H9 (cell line): ENCODE data around the gene RAF1. TPM values are rescaled to one million over a fixed set of nuclear protein-coding genes. Genes with fewer than 3 reads are reported as not detected.

Source experiments
- DNase-seq: peaks from one replicate; pipeline ENCODE4 v3.0.0-alpha.2; 2017
- H2AFZ ChIP-seq: one replicate; pipeline ENCODE4 v1.6.1; 2013; ENCODE audit warnings: mild to moderate bottlenecking, low read length, control low read depth, moderate library complexity
- H2AK5ac ChIP-seq: 2 replicates; pipeline ENCODE4 v1.6.1; 2013; ENCODE audit warnings: low read length, control low read depth, mixed read lengths; ENCODE audit not compliant: insufficient read length
- H2BK120ac ChIP-seq: one replicate; pipeline ENCODE4 v1.6.1; 2013; ENCODE audit warnings: low read depth, mild to moderate bottlenecking, low read length, control low read depth, inconsistent platforms; ENCODE audit not compliant: poor library complexity, severe bottlenecking
- H2BK12ac ChIP-seq: 2 replicates; pipeline ENCODE4 v1.6.1; 2013; ENCODE audit warnings: low read length, control low read depth, mixed read lengths, low read depth; ENCODE audit not compliant: insufficient read length
- H2BK15ac ChIP-seq: 2 replicates; pipeline ENCODE4 v1.6.1; 2013; ENCODE audit warnings: low read depth, low read length, control low read depth
- H2BK20ac ChIP-seq: one replicate; pipeline ENCODE4 v1.6.1; 2013; ENCODE audit warnings: low read depth, mild to moderate bottlenecking, low read length, control low read depth, inconsistent platforms; ENCODE audit not compliant: poor library complexity, severe bottlenecking
- H2BK5ac ChIP-seq: 2 replicates; pipeline ENCODE4 v1.6.1; 2013; ENCODE audit warnings: low read length, control low read depth, mixed read lengths; ENCODE audit not compliant: insufficient read length
- H3K14ac ChIP-seq: 2 replicates; pipeline ENCODE4 v1.6.1; 2013; ENCODE audit warnings: low read length, control low read depth; ENCODE audit not compliant: insufficient read depth
- H3K18ac ChIP-seq: 2 replicates; pipeline ENCODE4 v1.6.1; 2013; ENCODE audit warnings: low read depth, mild to moderate bottlenecking, mixed read lengths, low read length, control low read depth; ENCODE audit not compliant: insufficient read length
- H3K23ac ChIP-seq: 2 replicates; pipeline ENCODE4 v1.6.1; 2013; ENCODE audit warnings: low read length, control low read depth, mixed read lengths, low read depth; ENCODE audit not compliant: insufficient read length
- H3K23me2 ChIP-seq: 2 replicates; pipeline ENCODE4 v1.6.1; 2013; ENCODE audit warnings: low read depth, mild to moderate bottlenecking, mixed read lengths, low read length, control low read depth; ENCODE audit not compliant: insufficient read length, poor library complexity, severe bottlenecking
- H3K27ac ChIP-seq: 2 replicates; pipeline ENCODE4 v1.5.1; 2013; ENCODE audit warnings: low read length, control low read depth, mixed read lengths, low read depth; ENCODE audit not compliant: insufficient read length
- H3K27me3 ChIP-seq: 2 replicates; pipeline ENCODE4 v1.6.1; 2013; ENCODE audit warnings: low read length, control low read depth, inconsistent platforms; ENCODE audit not compliant: insufficient read depth
- H3K4ac ChIP-seq: 2 replicates; pipeline ENCODE4 v1.6.1; 2013; ENCODE audit warnings: low read depth, mild to moderate bottlenecking, control low read depth, inconsistent platforms, low read length, moderate library complexity
- H3K4me1 ChIP-seq: 2 replicates; pipeline ENCODE4 v1.6.1; 2013; ENCODE audit warnings: low read length, control low read depth, inconsistent platforms; ENCODE audit not compliant: insufficient read depth
- H3K4me2 ChIP-seq: 2 replicates; pipeline ENCODE4 v1.6.1; 2013; ENCODE audit warnings: low read length, control low read depth, mixed read lengths; ENCODE audit not compliant: insufficient read length, insufficient read depth
- H3K56ac ChIP-seq: 2 replicates; pipeline ENCODE4 v1.6.1; 2013; ENCODE audit warnings: low read depth, mild to moderate bottlenecking, mixed read lengths, low read length, control low read depth; ENCODE audit not compliant: insufficient read length
- H3K79me1 ChIP-seq: 2 replicates; pipeline ENCODE4 v1.6.1; 2013; ENCODE audit warnings: low read depth, mild to moderate bottlenecking, moderate library complexity, low read length, control low read depth, inconsistent platforms; ENCODE audit not compliant: insufficient read depth, poor library complexity, severe bottlenecking
- H3K79me2 ChIP-seq: 2 replicates; pipeline ENCODE4 v1.6.1; 2013; ENCODE audit warnings: low read length, control low read depth, inconsistent platforms; ENCODE audit not compliant: insufficient read depth
- H3K9ac ChIP-seq: 2 replicates; pipeline ENCODE4 v1.6.1; 2013; ENCODE audit warnings: low read length, control low read depth, mixed read lengths; ENCODE audit not compliant: insufficient read length; ENCODE audit errors: extremely low read depth
- H3K9me3 ChIP-seq: one replicate; pipeline ENCODE4 v1.6.1; 2013; ENCODE audit warnings: low read depth, low read length, inconsistent platforms; ENCODE audit not compliant: control insufficient read depth
- H3T11ph ChIP-seq: one replicate; pipeline ENCODE4 v1.6.1; 2013; ENCODE audit warnings: mild to moderate bottlenecking, low read length, control low read depth, inconsistent platforms
- H4K20me1 ChIP-seq: one replicate; pipeline ENCODE4 v1.6.1; 2013; ENCODE audit not compliant: control insufficient read depth, insufficient read length, insufficient read depth
- H4K5ac ChIP-seq: 2 replicates; pipeline ENCODE4 v1.6.1; 2013; ENCODE audit warnings: low read depth, mild to moderate bottlenecking, mixed read lengths, low read length, control low read depth; ENCODE audit not compliant: insufficient read length
- H4K8ac ChIP-seq: replicated peaks from 2 replicates; pipeline ENCODE4 v1.6.1; 2013; ENCODE audit warnings: low read length, control low read depth, mixed read lengths, low read depth; ENCODE audit not compliant: insufficient read length
- H4K91ac ChIP-seq: 2 replicates; pipeline ENCODE4 v1.6.1; 2013; ENCODE audit warnings: low read depth, mild to moderate bottlenecking, moderate library complexity, mixed read lengths, low read length, control low read depth; ENCODE audit not compliant: insufficient read length
- H3K27ac Mint-ChIP-seq, 3 experiments: 2 replicates in 2 of 3; 3 replicates in 1 of 3; pipeline ENCODE4 v1.8.0; 2020 to 2021; ENCODE audit warnings: mixed read lengths in 3 of 3, mild to moderate bottlenecking in 1 of 3, moderate library complexity in 1 of 3
- H3K27me3 Mint-ChIP-seq: 2 replicates; pipeline ENCODE4 v1.8.0; 2021; ENCODE audit warnings: low read depth, mild to moderate bottlenecking, moderate library complexity, mixed read lengths
- H3K36me3 Mint-ChIP-seq, 3 experiments: 2 replicates in 2 of 3; 3 replicates in 1 of 3; pipeline ENCODE4 v1.8.0; 2020 to 2021; ENCODE audit warnings: low read depth in 3 of 3, mixed read lengths in 3 of 3; ENCODE audit not compliant: insufficient read depth in 1 of 3
- H3K4me1 Mint-ChIP-seq, 2 experiments: 2 replicates each; pipeline ENCODE4 v1.8.0; 2020; ENCODE audit warnings: mixed read lengths in 2 of 2
- H3K4me3 Mint-ChIP-seq, 2 experiments: 2 replicates in 1 of 2; 3 replicates in 1 of 2; pipeline ENCODE4 v1.8.0; 2020 to 2021; ENCODE audit warnings: mild to moderate bottlenecking in 2 of 2, mixed read lengths in 2 of 2, moderate library complexity in 1 of 2
- H3K9me3 Mint-ChIP-seq, 2 experiments: 2 replicates in 1 of 2; 3 replicates in 1 of 2; pipeline ENCODE4 v1.8.0; 2020; ENCODE audit warnings: mild to moderate bottlenecking in 2 of 2, mixed read lengths in 2 of 2, moderate library complexity in 1 of 2
- CTCF ChIP-seq: fragments of 200-600 bp; sonication (generic); conservative IDR thresholded peaks from 3 replicates; pipeline ENCODE4 v1.8.0; 2021; ENCODE audit warnings: antibody characterized with exemption, mild to moderate bottlenecking
- WGBS: extraction: QIAGEN DNeasy Blood & Tissue Kit; methylation state at CpG from one replicate; pipeline ENCODE4 v1.1.7; 2013; ENCODE audit warnings: missing lambda C conversion rate, low lambda C conversion rate, mixed read lengths; ENCODE audit not compliant: insufficient read length; ENCODE audit errors: extremely low coverage; 5-methylcytosine and 5-hydroxymethylcytosine counted together
- total RNA-seq: library from RNA; stranded (reverse); gene quantifications from 2 replicates; pipeline ENCODE4 v1.2.1, GENCODE V29; 2021

RAF1 gene
- total RNA-seq, 1 experiment from 2014 or later: 112 TPM

- H3K9me3 Mint-ChIP-seq: no peaks in the 10 kb centered on the region
- H3K4me1 Mint-ChIP-seq: no peaks in the 10 kb centered on the region
- peaks cover 37 to 87% (median 78%) of the 10 kb centered on the region in 3 experiments for H3K36me3 Mint-ChIP-seq
- no peak overlapping the region for H3K14ac ChIP-seq
- H2BK12ac ChIP-seq: no peak overlapping the region
- H4K91ac ChIP-seq: no peak overlapping the region
- H3K79me2 ChIP-seq: no peaks in the 10 kb centered on the region
- H2AFZ ChIP-seq: no peak overlapping the region
- WGBS: no CpG with 5 or more reads among the region's 2 CpGs
- no peak overlapping the region for H3K18ac ChIP-seq
- no peak overlapping the region for H3K23ac ChIP-seq
- no peaks in the 10 kb centered on the region for H3K79me1 ChIP-seq
- no peaks in the 10 kb centered on the region for H3K27me3 ChIP-seq
- H3K4me3 Mint-ChIP-seq: no peak overlapping the region
- no peaks in the 10 kb centered on the region for H3K27me3 Mint-ChIP-seq
- no peak overlapping the region for H3K27ac ChIP-seq
- H3K27ac Mint-ChIP-seq: no peak overlapping the region
- H3K56ac ChIP-seq: no peak overlapping the region
- peak; percentile 42; the same call in 2 of the 3 replicates for TF ChIP-seq CTCF
- no peak overlapping the region for H3T11ph ChIP-seq
- no peak overlapping the region for H4K8ac ChIP-seq
- DNase-seq: no peak
- no peak overlapping the region for H3K9ac ChIP-seq
- peaks cover 2% of the 10 kb centered on the region for H4K20me1 ChIP-seq
- no peak overlapping the region for H2BK5ac ChIP-seq
- no peak overlapping the region for H2BK15ac ChIP-seq
- H2BK120ac ChIP-seq: no peak overlapping the region
- H3K4me2 ChIP-seq: no peak overlapping the region
- no peaks in the 10 kb centered on the region for H3K4me1 ChIP-seq
- H4K5ac ChIP-seq: no peak overlapping the region
- H2BK20ac ChIP-seq: no peak overlapping the region
- no peak overlapping the region for H3K4ac ChIP-seq
- H2AK5ac ChIP-seq: no peak overlapping the region
- no peaks in the 10 kb centered on the region for H3K9me3 ChIP-seq
- H3K23me2 ChIP-seq: no peaks in the 10 kb centered on the region
These were observed 85.2 kb downstream of the RAF1 start for GRCh38 chr3:12578742-12579141.
